GM12878 (cell line): ENCODE data around the gene HS1BP3.

Source experiments
- CTCF ChIP-seq, 3 experiments: IDR thresholded peaks in 2 of 3; conservative IDR thresholded peaks in 1 of 3; 2 replicates each; pipeline ENCODE4 v1.5.1; 2011; ENCODE audit warnings: low read depth in 3 of 3, low read length in 3 of 3, mild to moderate bottlenecking in 3 of 3, control low read depth in 2 of 3, moderate library complexity in 2 of 3, inconsistent platforms in 1 of 3, mixed read lengths in 1 of 3; ENCODE audit not compliant: control insufficient read depth in 2 of 3, insufficient read depth in 1 of 3; ENCODE audit errors: extremely low read depth in 1 of 3
- POLR2A ChIP-seq: IDR thresholded peaks from 2 replicates; pipeline ENCODE4 v1.6.1; 2011; ENCODE audit warnings: low read depth, mild to moderate bottlenecking, low read length
- POLR2AphosphoS5 ChIP-seq: IDR thresholded peaks from 2 replicates; pipeline ENCODE4 v1.6.1; 2011; ENCODE audit warnings: mild to moderate bottlenecking, low read length, inconsistent platforms
- REST ChIP-seq: IDR thresholded peaks from 2 replicates; pipeline ENCODE4 v1.6.1; 2012; ENCODE audit warnings: mild to moderate bottlenecking, low read depth, low read length
- SMARCA5 ChIP-seq: fragments of 450-650 bp; IDR thresholded peaks from 2 replicates; pipeline ENCODE4 v1.6.1; 2017; ENCODE audit warnings: mild to moderate bottlenecking
- SRF ChIP-seq, 2 experiments: IDR thresholded peaks; 2 replicates each; pipeline ENCODE4 v1.6.1; 2011; ENCODE audit warnings: low read depth in 2 of 2, low read length in 2 of 2, mild to moderate bottlenecking in 1 of 2, moderate library complexity in 1 of 2
- YY1 ChIP-seq: IDR thresholded peaks from 2 replicates; pipeline ENCODE4 v1.6.1; 2011; ENCODE audit warnings: low read depth, mild to moderate bottlenecking, low read length
- ZNF622 ChIP-seq: fragments of 450-650 bp; IDR thresholded peaks from 2 replicates; pipeline ENCODE4 v1.6.1; 2017; ENCODE audit warnings: mild to moderate bottlenecking, inconsistent platforms

GRCh38 chr2:20594048-20594750, 56.7 kb downstream of the HS1BP3 start:
- TF ChIP-seq POLR2A, result no peak
- no peak for TF ChIP-seq CTCF (IDR thresholded peaks at IDR 0.05 in 2 of 3, conservative IDR thresholded peaks at IDR 0.05 in 1 of 3; ENCODE audit: control insufficient read depth in 2 of 3, extremely low read depth in 1 of 3, insufficient read depth in 1 of 3, low read depth in 3 of 3, low read length in 3 of 3)
- TF ChIP-seq SRF (IDR thresholded peaks at IDR 0.05; ENCODE audit: low read depth in 2 of 2, low read length in 2 of 2), result no peak
- no peak for TF ChIP-seq POLR2AphosphoS5
- TF ChIP-seq ZNF622, result no peak
- TF ChIP-seq REST, result no peak
- no peak for TF ChIP-seq SMARCA5
- TF ChIP-seq YY1, result no peak
